HepG2 (cell line): ENCODE data around the gene TPD52L2. TPM values are rescaled to one million over a fixed set of nuclear protein-coding genes. Genes with fewer than 3 reads are reported as not detected.

Source experiments
- FLYWCH1 ChIP-seq: sonication (generic); formaldehyde crosslinking; IDR thresholded peaks from 2 replicates; pipeline ENCODE4 v1.8.1; 2023; ENCODE audit warnings: mild to moderate bottlenecking, missing genetic modification reagents
- FOXK1 ChIP-seq: sonication (generic); formaldehyde crosslinking; IDR thresholded peaks from 2 replicates; pipeline ENCODE4 v1.4.0; 2020; ENCODE audit warnings: low read depth, missing genetic modification reagents, borderline replicate concordance
- GABPB1 ChIP-seq: IDR thresholded peaks from 2 replicates; pipeline ENCODE4 v1.6.1; 2016; ENCODE audit warnings: mild to moderate bottlenecking, missing genetic modification reagents, moderate library complexity, missing compliant biosample characterization
- JUND ChIP-seq: sonication (generic); formaldehyde crosslinking; IDR thresholded peaks from 2 replicates; pipeline ENCODE4 v1.8.0; 2022; ENCODE audit warnings: mild to moderate bottlenecking, missing genetic modification reagents
- NFATC3 ChIP-seq: sonication (generic); formaldehyde crosslinking; IDR thresholded peaks from 2 replicates; pipeline ENCODE4 v1.5.1; 2020; ENCODE audit warnings: mild to moderate bottlenecking, missing genetic modification reagents
- SETDB1 ChIP-seq: sonication (generic); formaldehyde crosslinking; IDR thresholded peaks from 2 replicates; pipeline ENCODE4 v1.5.1; 2020; ENCODE audit warnings: missing genetic modification reagents, mild to moderate bottlenecking, borderline replicate concordance
- STAT5B ChIP-seq: sonication (generic); formaldehyde crosslinking; IDR thresholded peaks from 2 replicates; pipeline ENCODE4 v1.4.0; 2020; ENCODE audit warnings: missing genetic modification reagents
- TGIF2 ChIP-seq: IDR thresholded peaks from 2 replicates; pipeline ENCODE4 v1.6.1; 2016; ENCODE audit warnings: control low read depth, missing compliant biosample characterization
- ZBTB42 ChIP-seq: sonication (generic); formaldehyde crosslinking; IDR thresholded peaks from 2 replicates; pipeline ENCODE4 v1.5.0; 2020; ENCODE audit warnings: mild to moderate bottlenecking, missing genetic modification reagents
- ZFY ChIP-seq: sonication (generic); formaldehyde crosslinking; IDR thresholded peaks from 2 replicates; pipeline ENCODE4 v1.4.0; 2020; ENCODE audit warnings: missing genetic modification reagents
- ZNF30 ChIP-seq: sonication (generic); formaldehyde crosslinking; IDR thresholded peaks from 2 replicates; pipeline ENCODE4 v1.5.0; 2020; ENCODE audit warnings: mild to moderate bottlenecking, missing genetic modification reagents
- ZNF333 ChIP-seq: sonication (generic); formaldehyde crosslinking; IDR thresholded peaks from 2 replicates; pipeline ENCODE4 v1.4.0; 2020; ENCODE audit warnings: mild to moderate bottlenecking, missing genetic modification reagents, borderline replicate concordance
- ZNF335 ChIP-seq: sonication (generic); formaldehyde crosslinking; IDR thresholded peaks from 2 replicates; pipeline ENCODE4 v1.4.0; 2020; ENCODE audit warnings: missing genetic modification reagents
- ZNF737 ChIP-seq: sonication (generic); formaldehyde crosslinking; IDR thresholded peaks from 2 replicates; pipeline ENCODE4 v1.5.0; 2020; ENCODE audit warnings: missing genetic modification reagents, mild to moderate bottlenecking, borderline replicate concordance
- ZNF746 ChIP-seq: sonication (generic); formaldehyde crosslinking; IDR thresholded peaks from 2 replicates; pipeline ENCODE4 v1.8.0; 2022; ENCODE audit warnings: mild to moderate bottlenecking, missing genetic modification reagents
- polyA plus RNA-seq, 8 experiments: library from polyadenylated mRNA; depleted of rRNA in 3 of 8; stranded (reverse) in 7 of 8; unstranded in 1 of 8; fragments of >200 nt; fragmentation: Illumina TruSeq in 4 of 8; extraction: Trizol in 4 of 8; gene quantifications; 2 replicates each; pipeline versions ENCODE4 v1.2.1 to v1.2.3, GENCODE V29; 2011 to 2016; ENCODE audit warnings: low read depth in 4 of 8, missing spikeins in 1 of 8, mixed read lengths in 1 of 8; ENCODE audit not compliant: insufficient read depth in 1 of 8
- total RNA-seq, 5 experiments: library from RNA; depleted of rRNA; stranded (reverse); fragments of >200 nt; fragmentation: Illumina TruSeq; extraction: Trizol; gene quantifications; 2 replicates each; pipeline ENCODE4 v1.2.3, GENCODE V29; 2016; ENCODE audit warnings: low read depth in 1 of 5
- TF ChIP-seq, protein P1 (sequence below): IDR thresholded peaks from 2 replicates; pipeline ENCODE4 v1.4.0; 2020; ENCODE audit warnings: mild to moderate bottlenecking, missing genetic modification reagents
- TF ChIP-seq, protein P2 (sequence below): sonication (generic); formaldehyde crosslinking; IDR thresholded peaks from 2 replicates; pipeline ENCODE4; 2020; ENCODE audit warnings: missing genetic modification reagents, mild to moderate bottlenecking, borderline replicate concordance
- TF ChIP-seq, protein P3 (sequence below): sonication (generic); formaldehyde crosslinking; IDR thresholded peaks from 2 replicates; pipeline ENCODE4 v1.4.0; 2020; ENCODE audit warnings: missing genetic modification reagents, borderline replicate concordance

Gene TPD52L2
- total and polyA plus RNA-seq, 2 of the 13 experiments (the other 11 are each of a cell fraction or from before 2014, with no cell fraction given): 156 to 184 TPM

DNA sequence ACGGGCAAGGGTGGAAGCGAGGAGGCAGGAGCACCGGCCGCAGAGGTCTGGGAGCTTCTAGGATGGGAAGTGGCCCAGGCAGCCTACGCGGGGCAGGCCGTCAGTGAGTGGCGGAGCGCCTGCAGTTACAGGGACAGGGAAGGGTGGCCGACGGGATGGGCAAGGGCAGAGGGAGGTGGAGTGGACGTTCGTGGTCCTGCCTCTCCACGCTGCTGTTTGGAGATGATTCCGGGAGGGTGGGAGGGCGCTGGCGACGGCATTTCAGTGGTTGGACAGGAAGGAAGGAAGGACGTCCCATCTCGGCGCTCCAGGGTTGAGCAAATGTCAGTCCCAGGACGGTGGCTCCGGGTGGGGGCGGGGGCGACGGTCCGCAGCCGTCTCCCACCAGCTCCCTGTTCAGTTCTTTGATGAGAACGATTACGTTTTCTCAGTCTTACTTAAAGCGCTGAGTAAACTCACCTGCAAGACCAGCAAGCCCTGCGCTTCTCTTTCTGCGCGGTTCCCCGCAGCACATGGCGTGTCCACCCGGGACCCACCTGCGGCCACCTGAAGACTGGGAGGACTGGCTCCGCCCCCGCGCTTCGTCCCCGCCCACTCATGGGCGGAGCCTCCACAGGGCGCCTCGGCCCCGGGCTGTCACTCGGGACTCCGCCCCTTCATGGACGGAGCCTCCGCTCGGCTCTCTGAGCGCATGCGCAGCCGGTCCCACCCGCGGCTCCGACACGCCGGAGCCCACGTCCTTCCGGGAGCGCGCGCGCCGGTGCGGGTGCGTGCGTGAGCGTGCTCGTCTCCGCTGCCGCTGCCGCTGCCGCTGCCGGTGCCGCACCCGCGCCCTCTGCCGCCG, 29.5 kb downstream of the TPD52L2 start, which contains the start of gene DNAJC5 (continued):
- TF ChIP-seq, protein P1, sequence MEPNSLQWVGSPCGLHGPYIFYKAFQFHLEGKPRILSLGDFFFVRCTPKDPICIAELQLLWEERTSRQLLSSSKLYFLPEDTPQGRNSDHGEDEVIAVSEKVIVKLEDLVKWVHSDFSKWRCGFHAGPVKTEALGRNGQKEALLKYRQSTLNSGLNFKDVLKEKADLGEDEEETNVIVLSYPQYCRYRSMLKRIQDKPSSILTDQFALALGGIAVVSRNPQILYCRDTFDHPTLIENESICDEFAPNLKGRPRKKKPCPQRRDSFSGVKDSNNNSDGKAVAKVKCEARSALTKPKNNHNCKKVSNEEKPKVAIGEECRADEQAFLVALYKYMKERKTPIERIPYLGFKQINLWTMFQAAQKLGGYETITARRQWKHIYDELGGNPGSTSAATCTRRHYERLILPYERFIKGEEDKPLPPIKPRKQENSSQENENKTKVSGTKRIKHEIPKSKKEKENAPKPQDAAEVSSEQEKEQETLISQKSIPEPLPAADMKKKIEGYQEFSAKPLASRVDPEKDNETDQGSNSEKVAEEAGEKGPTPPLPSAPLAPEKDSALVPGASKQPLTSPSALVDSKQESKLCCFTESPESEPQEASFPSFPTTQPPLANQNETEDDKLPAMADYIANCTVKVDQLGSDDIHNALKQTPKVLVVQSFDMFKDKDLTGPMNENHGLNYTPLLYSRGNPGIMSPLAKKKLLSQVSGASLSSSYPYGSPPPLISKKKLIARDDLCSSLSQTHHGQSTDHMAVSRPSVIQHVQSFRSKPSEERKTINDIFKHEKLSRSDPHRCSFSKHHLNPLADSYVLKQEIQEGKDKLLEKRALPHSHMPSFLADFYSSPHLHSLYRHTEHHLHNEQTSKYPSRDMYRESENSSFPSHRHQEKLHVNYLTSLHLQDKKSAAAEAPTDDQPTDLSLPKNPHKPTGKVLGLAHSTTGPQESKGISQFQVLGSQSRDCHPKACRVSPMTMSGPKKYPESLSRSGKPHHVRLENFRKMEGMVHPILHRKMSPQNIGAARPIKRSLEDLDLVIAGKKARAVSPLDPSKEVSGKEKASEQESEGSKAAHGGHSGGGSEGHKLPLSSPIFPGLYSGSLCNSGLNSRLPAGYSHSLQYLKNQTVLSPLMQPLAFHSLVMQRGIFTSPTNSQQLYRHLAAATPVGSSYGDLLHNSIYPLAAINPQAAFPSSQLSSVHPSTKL: peak; percentile 72
- TF ChIP-seq ZBTB42 (CRISPR knock-in tag): no peak
- TF ChIP-seq SETDB1 (CRISPR knock-in tag): no peak
- TF ChIP-seq, protein P2, sequence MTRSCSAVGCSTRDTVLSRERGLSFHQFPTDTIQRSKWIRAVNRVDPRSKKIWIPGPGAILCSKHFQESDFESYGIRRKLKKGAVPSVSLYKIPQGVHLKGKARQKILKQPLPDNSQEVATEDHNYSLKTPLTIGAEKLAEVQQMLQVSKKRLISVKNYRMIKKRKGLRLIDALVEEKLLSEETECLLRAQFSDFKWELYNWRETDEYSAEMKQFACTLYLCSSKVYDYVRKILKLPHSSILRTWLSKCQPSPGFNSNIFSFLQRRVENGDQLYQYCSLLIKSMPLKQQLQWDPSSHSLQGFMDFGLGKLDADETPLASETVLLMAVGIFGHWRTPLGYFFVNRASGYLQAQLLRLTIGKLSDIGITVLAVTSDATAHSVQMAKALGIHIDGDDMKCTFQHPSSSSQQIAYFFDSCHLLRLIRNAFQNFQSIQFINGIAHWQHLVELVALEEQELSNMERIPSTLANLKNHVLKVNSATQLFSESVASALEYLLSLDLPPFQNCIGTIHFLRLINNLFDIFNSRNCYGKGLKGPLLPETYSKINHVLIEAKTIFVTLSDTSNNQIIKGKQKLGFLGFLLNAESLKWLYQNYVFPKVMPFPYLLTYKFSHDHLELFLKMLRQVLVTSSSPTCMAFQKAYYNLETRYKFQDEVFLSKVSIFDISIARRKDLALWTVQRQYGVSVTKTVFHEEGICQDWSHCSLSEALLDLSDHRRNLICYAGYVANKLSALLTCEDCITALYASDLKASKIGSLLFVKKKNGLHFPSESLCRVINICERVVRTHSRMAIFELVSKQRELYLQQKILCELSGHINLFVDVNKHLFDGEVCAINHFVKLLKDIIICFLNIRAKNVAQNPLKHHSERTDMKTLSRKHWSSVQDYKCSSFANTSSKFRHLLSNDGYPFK: peak; percentile 43; the same call in 1 of the 2 replicates
- TF ChIP-seq ZNF335 (CRISPR knock-in tag): peak; percentile 33; the same call in 1 of the 2 replicates
- TF ChIP-seq FLYWCH1: no peak
- TF ChIP-seq NFATC3 (CRISPR knock-in tag): 0 out of 2 replicates have a peak, but pooled peaks have one; percentile 30
- peak; percentile 68; the same call in 1 of the 2 replicates for TF ChIP-seq ZFY
- no peak for TF ChIP-seq STAT5B (CRISPR knock-in tag)
- peak; percentile 67 for TF ChIP-seq TGIF2 (CRISPR knock-in tag)
- peak; percentile 71; the same call in 1 of the 2 replicates for TF ChIP-seq ZNF746
- peak; percentile 87 for TF ChIP-seq GABPB1
- TF ChIP-seq ZNF737 (CRISPR knock-in tag): 0 out of 2 replicates have a peak, but pooled peaks have one; percentile 77
- TF ChIP-seq, protein P3, sequence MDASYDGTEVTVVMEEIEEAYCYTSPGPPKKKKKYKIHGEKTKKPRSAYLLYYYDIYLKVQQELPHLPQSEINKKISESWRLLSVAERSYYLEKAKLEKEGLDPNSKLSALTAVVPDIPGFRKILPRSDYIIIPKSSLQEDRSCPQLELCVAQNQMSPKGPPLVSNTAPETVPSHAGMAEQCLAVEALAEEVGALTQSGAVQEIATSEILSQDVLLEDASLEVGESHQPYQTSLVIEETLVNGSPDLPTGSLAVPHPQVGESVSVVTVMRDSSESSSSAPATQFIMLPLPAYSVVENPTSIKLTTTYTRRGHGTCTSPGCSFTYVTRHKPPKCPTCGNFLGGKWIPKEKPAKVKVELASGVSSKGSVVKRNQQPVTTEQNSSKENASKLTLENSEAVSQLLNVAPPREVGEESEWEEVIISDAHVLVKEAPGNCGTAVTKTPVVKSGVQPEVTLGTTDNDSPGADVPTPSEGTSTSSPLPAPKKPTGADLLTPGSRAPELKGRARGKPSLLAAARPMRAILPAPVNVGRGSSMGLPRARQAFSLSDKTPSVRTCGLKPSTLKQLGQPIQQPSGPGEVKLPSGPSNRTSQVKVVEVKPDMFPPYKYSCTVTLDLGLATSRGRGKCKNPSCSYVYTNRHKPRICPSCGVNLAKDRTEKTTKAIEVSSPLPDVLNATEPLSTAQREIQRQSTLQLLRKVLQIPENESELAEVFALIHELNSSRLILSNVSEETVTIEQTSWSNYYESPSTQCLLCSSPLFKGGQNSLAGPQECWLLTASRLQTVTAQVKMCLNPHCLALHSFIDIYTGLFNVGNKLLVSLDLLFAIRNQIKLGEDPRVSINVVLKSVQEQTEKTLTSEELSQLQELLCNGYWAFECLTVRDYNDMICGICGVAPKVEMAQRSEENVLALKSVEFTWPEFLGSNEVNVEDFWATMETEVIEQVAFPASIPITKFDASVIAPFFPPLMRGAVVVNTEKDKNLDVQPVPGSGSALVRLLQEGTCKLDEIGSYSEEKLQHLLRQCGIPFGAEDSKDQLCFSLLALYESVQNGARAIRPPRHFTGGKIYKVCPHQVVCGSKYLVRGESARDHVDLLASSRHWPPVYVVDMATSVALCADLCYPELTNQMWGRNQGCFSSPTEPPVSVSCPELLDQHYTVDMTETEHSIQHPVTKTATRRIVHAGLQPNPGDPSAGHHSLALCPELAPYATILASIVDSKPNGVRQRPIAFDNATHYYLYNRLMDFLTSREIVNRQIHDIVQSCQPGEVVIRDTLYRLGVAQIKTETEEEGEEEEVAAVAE (CRISPR knock-in tag): peak; percentile 65; the same call in 1 of the 2 replicates
- TF ChIP-seq ZNF333: peak; percentile 7; the same call in 1 of the 2 replicates
- TF ChIP-seq JUND: 0 out of 2 replicates have a peak, but pooled peaks have one; percentile 20
- TF ChIP-seq FOXK1: peak; percentile 75; the same call in 1 of the 2 replicates
- TF ChIP-seq ZNF30 (CRISPR knock-in tag): 0 out of 2 replicates have a peak, but pooled peaks have one; percentile 54
